Inferior parietal cortex (tissue), 1 donor: Measurements from ENCODE around the gene SH3RF3.

Experiments
- DNase-seq: peaks from one replicate; pipeline ENCODE4 v3.0.0-alpha.2; 2016; ENCODE audit errors: extremely low spot score

Gene SH3RF3

GRCh38 chr2:109138449-109138848 lies 9.4 kb downstream of the SH3RF3 start:
- DNase-seq = no peak

- no peak for DNase-seq
Observed at GRCh38 chr2:109139002-109139401, 10.0 kb downstream of the SH3RF3 start.

- DNase-seq = no peak
Observed at GRCh38 chr2:109139865-109140396, 10.9 kb downstream of the SH3RF3 start.

GRCh38 chr2:109141006-109141600 lies 12.1 kb downstream of the SH3RF3 start:
- DNase-seq = no peak

- DNase-seq = no peak
Observed at GRCh38 chr2:109141727-109142283, 12.8 kb downstream of the SH3RF3 start.

- DNase-seq = no peak
Observed at GRCh38 chr2:109142416-109143210, 13.6 kb downstream of the SH3RF3 start.

- DNase-seq = no peak
Observed at GRCh38 chr2:109143214-109144187, 14.5 kb downstream of the SH3RF3 start.

DNA sequence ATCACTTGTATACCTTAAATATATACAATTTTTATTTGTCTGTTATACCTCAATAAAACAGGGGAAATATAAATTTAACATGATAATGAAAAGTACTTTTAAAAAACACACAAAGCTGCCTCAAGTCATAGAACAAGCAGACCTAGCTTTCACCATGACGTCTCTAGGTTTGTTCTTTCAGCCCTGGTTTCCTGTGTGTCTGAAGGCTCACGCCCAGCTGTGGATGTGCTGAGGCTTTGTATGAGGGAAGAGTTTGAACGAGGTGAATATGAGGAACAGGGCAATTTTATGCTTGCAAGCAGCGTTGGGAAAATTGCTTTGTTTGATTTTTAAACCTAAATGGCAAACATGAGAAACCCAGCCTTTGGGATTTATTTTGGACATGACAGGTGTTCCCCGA lies 15.3 kb downstream of the SH3RF3 start:
- no peak for DNase-seq

DNA sequence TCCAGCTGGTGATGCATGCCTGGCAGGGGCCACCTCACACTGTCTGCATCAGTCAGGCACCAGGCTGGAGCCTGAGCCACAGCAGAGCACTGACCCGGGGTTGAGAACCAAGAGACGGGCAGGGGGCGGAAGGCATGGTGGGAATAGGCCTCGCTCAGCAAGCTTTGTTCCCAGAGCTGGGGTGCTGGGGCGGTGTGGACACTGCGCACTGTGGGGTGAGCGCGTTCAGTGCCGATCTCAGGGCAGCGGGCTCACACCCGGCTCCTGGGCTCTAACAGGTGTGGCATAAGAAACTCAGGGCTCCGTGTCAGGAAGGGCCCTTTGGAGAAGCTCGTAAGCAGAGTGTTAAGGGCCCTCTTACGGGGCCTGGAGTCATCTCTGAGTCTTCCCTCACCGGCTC lies 15.7 kb downstream of the SH3RF3 start:
- DNase-seq = no peak

DNA sequence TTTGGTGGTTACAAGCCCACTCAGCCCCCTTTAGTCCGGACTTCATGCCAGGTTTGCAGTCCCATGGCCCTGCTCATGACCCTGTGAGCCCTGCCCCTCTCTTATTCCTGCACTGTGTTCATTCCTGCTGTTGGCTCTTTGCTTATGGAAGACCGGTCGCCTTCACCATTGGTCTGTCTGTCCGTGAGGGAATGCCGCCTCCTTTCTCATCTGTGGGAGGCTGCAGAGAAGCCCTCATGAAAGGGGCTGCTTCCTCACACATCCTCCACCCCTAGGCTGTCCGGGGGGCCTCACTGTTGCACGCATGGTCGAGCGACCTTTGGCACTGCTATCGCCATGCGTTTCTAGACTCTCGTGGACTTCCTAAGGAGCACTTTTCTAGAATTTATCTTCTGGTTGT lies 16.3 kb downstream of the SH3RF3 start:
- DNase-seq = no peak

DNA sequence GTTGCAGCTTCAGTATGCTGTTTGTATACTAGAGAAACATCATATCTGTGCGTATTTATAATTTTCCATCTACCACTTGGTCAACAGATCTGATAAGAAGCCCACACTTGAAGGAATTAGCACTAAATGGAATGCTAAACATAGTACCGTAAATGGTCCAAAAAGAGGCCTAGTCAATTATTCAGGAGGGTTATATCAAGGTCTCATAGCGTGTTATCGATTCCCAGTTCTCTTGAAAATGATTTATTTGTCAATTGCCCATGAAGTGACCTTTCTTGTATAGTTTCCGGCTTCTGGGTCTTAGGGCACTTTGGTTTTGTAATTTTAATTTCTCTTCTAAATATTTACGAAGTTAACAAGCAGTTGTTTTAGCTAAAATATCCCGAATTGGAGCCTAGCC lies 18.4 kb downstream of the SH3RF3 start:
- DNase-seq = no peak

DNA sequence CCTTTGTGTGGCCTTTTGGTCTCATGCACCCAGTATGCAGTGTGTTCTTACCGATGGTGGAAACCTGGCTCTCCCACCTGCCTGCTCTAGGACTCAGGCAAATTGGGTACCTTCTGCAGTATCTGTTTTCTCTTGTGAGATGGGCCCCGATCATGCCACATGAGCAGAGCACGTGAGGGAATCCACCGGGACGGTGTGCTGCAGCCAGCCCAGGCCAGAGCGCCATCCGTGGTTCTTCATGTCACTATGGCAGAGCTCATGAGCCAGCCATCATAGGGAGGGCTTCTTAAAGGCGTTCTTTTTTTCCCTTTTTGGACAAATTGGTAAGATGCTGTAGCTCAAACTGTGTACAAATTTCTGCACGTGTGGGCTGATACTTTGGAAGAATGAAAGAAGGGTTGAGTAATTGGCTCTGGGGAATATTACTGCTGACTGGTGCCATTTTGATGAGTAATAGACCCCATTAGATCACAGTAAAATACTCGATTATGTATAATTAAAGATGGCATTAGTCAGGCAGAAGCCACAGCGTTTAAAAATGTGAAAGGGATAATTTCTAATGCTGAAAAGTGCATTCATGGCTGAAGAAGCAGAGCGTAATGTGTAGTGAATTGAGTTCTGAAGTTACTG lies 19.2 kb downstream of the SH3RF3 start:
- no peak for DNase-seq

DNA sequence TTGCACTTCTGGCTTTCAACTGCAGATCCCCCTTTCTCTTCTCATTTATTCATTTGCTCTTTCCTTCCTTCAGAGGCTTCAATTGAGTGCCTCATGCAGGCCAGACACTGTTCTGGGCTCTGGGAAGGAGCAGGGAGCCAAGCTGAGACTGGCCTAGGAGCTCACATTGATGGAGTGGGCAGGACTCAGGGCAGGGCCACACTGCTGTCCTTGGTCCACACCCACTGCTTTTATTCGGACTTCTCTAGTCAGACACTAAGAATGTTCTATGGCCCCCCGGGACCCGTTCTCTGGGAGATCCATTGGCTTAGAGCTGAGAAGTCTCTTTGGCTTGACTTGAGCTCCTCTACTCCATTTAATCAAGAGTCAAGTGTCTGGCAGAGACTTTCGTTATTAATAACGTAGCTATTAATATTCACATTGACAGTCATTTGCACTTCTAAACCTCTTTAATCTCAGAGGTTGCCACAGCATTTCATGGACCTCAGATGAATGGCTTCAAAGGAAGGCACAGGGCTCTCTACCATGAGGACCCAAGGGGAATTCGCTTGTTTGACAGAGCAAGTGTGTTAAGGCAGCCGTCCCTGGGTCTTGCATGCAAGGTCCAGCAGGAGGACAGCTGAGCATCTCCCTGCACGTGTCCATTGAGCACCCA lies 20.1 kb downstream of the SH3RF3 start:
- no peak for DNase-seq

- DNase-seq = no peak
Observed at GRCh38 chr2:109150559-109150958, 21.6 kb downstream of the SH3RF3 start.

- DNase-seq = no peak
Observed at GRCh38 chr2:109151519-109151918, 22.5 kb downstream of the SH3RF3 start.

GRCh38 chr2:109153005-109153784 lies 24.2 kb downstream of the SH3RF3 start:
- no peak for DNase-seq

DNA sequence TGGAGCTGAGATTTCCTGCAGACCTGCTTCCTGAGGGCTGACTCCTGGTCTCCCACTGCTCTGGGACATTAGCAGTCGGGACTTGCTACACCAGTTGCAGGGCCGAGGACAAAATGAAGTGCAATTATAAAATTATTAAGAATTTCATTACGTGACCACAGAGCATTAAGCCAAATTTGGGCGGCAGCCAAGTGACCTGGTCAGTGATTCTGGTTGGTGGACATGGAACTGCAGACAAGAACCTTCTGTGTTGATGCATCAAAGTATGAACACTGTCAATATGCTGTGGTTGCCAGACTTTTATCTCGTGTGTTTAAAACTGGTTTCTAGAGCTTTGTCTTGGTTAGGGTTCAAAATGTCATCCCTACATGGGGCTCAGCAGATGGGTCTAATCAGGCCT lies 24.8 kb downstream of the SH3RF3 start:
- DNase-seq = no peak

- no peak for DNase-seq
Observed at GRCh38 chr2:109154226-109154625, 25.2 kb downstream of the SH3RF3 start.

GRCh38 chr2:109155553-109156451 lies 26.8 kb downstream of the SH3RF3 start:
- no peak for DNase-seq
